Ovary (tissue), 3 donors: ENCODE measurements around the gene PCDH18.

ENCODE experiments used
- CTCF ChIP-seq, 3 donors: fragments of 450-650 bp in 2 of 3; fragments of 200-600 bp in 1 of 3; IDR thresholded peaks; one replicate each; pipeline versions ENCODE4 v1.5.1 to v1.8.0; 2016 to 2022; ENCODE audit warnings: antibody characterized with exemption in 3 of 3, mild to moderate bottlenecking in 1 of 3
- EP300 ChIP-seq: sonication (generic); formaldehyde crosslinking; IDR thresholded peaks from one replicate; pipeline ENCODE4 v1.6.1; 2017; ENCODE audit warnings: antibody characterized with exemption
- POLR2A ChIP-seq: fragments of 450-650 bp; IDR thresholded peaks from one replicate; pipeline ENCODE4 v1.6.1; 2017; ENCODE audit warnings: antibody characterized with exemption, mild to moderate bottlenecking, moderate library complexity
- donor health status: DM: no; HTN: no; CAD: no.

GRCh38 chr4:137521053-137521452, 11.2 kb downstream of the PCDH18 start:
- no peak for TF ChIP-seq CTCF (IDR thresholded peaks at IDR 0.05)
- no peak for TF ChIP-seq POLR2A
- TF ChIP-seq EP300 = no peak
